ENCODE results near the gene GINS2.

DNA sequence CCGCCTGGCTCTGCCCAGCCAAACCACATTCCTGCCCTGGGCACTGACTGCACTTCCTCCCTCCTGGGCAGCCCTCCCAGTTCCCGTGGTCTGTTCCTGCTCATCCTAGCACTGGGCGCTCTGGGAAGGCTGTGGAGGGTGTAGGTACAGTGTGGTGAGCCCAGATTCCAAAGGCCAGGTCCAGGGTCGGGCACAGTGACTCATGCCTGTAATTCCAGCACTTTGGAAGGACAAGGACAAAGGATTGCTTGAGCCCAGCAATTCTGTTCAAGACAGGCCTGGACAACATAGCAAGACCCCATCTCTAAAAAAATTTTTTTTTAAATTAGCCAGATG is 31.5 kb upstream of the GINS2 start:
- TF ChIP-seq, protein P1, sequence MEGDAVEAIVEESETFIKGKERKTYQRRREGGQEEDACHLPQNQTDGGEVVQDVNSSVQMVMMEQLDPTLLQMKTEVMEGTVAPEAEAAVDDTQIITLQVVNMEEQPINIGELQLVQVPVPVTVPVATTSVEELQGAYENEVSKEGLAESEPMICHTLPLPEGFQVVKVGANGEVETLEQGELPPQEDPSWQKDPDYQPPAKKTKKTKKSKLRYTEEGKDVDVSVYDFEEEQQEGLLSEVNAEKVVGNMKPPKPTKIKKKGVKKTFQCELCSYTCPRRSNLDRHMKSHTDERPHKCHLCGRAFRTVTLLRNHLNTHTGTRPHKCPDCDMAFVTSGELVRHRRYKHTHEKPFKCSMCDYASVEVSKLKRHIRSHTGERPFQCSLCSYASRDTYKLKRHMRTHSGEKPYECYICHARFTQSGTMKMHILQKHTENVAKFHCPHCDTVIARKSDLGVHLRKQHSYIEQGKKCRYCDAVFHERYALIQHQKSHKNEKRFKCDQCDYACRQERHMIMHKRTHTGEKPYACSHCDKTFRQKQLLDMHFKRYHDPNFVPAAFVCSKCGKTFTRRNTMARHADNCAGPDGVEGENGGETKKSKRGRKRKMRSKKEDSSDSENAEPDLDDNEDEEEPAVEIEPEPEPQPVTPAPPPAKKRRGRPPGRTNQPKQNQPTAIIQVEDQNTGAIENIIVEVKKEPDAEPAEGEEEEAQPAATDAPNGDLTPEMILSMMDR (IDR thresholded peaks at IDR 0.05) = no peak
- no peak for TF ChIP-seq POLR2A (IDR thresholded peaks at IDR 0.05)
- no peak for TF ChIP-seq EP300 (IDR thresholded peaks at IDR 0.05; ENCODE audit: low read depth)

Measured in transverse colon (tissue), 3 donors.